NCI-H524 (cell line): Measurements from ENCODE around the gene PAMR1.

ENCODE experiments used
- DNase-seq, 2 experiments: peaks; one replicate each; lab custom pipeline; 2025; lab: John Stamatoyannopoulos, UW

The PAMR1 gene

DNA sequence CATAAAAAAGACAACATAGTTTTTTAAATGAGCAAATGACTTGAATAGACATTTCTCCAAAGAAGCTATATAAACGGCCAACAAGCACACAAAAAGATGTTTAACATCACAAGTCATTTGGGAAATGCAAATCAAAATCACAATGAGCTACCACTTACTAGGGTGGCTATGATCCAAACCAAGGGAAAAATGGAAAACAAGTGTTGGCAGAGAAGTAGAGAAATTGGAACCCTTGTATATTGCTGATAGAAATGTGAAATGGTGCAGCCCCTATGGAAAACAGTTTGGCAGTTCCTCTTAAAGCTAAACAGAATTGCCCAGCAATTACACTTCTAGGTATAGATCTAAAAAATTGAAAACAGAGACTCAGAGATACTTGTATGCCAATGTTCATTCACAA is 29.0 kb downstream of the PAMR1 start:
- no peak for DNase-seq

DNA sequence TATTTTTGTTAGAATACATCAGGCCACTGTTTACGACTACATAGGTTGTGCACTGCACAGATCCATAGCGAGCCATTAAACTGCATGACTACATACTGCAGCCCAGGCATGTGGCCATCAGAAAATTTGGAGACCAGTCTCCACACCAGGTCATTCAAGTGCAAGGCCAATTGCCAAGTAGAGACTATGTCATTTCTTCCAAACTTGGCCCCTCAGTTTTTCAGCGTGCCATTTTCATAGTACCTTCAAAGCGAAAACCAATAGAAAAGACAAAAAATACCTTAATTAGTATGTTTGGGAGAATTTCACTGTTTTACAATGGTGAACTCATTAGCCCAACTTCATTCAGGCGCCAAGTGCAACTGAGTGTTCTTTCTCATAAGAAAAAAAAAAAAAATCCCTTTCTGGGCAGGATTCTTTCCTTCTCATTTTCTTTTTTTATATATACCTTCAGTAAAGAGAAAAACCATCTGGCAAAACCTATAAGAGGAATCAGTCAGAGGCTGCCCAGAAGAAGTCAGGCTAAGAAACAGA is 30.4 kb downstream of the PAMR1 start:
- DNase-seq = no peak

- no peak for DNase-seq
These were observed 34.1 kb downstream of the PAMR1 start for GRCh38 chr11:35491231-35491871.

DNA sequence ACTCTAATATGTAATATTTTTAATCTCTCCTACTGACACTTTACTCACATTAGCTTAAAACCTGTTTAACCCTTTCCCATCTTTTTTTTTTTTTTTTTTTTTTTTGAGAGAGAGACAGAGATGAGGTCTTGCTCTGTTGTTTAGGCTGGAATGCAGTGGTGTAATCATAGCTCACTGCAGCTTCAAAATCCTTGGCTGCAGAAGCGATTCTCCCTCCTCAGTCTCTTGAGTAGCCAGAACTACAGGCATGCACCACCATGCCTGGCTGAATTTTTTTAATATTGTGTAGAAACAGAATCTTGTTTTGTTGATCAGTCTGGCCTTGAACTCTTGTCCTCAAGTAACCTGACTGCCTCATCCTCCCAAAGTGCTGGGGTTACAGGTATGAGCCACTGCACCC is 37.3 kb downstream of the PAMR1 start:
- no peak for DNase-seq

DNA sequence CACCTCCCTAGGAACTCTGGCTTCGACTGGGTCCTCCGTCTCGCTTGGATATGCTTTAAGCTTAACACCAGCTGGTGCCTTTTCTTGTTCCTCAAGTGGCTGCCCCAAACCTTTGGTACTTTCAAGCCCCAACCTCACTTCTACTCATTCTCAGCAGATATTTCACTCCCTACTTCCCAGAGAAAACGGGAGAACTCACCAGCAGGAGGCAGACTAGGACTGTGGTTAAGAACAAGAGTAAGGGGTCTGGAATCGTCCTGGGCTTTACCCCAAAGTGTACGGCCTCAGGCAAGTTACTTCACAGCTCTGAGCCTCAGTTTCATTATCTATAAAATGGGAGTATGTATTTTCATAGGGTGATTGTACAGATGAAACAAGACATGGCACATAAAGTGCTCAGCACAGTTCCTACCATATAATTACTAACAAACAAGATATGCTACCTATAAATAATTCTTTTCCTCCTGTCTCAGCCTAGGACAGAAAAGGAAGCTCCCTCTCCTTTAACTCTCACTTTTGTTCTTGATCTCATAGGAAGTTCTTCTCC is 37.8 kb downstream of the PAMR1 start:
- peak; percentile 72 to 84 for DNase-seq

DNA sequence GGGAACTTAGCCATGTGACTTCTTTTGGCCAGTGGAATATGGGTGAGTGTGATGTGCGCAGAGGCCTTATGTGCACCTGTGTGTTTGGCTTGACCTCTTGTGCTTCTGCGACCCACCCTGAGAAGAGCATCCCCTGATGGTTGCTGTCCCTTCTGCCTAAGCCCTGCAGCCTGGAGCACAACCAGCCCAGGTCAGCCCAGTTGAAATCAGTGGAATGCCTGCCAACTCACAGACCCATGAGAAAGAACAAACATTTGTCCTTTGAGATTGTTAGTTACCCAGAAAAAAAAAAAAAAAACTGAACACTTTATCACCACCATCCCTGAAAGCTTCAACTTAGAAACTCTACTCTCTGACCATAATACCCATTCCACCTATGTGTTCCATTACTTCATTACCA is 38.5 kb downstream of the PAMR1 start:
- no peak for DNase-seq

DNA sequence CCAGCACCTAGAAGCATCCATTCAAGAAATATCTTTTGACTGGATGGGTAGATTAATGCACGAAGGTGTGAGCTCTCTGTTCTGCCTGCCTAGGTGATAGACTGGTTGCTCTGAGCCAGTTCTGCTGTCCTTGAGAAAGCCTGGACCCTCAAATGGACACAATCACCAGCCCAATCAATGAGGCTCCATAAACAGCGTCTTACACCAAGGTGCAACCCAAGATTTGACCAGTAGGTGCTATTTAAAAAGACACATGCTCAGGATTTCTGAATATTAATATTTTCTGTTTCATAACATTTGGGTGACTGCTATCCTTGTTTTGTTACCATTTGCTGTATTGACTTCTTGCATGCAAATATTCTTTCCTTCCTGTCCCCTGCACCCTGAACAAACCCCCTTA is 39.0 kb downstream of the PAMR1 start:
- DNase-seq = no peak

GRCh38 chr11:35485656-35486322 is 39.6 kb downstream of the PAMR1 start:
- DNase-seq = peak; percentile 93 to 99

GRCh38 chr11:35484435-35484834 is 41.0 kb downstream of the PAMR1 start:
- peak in 1 of 2 experiments; percentile 39 for DNase-seq

GRCh38 chr11:35483131-35483820 is 42.1 kb downstream of the PAMR1 start:
- DNase-seq = no peak

DNA sequence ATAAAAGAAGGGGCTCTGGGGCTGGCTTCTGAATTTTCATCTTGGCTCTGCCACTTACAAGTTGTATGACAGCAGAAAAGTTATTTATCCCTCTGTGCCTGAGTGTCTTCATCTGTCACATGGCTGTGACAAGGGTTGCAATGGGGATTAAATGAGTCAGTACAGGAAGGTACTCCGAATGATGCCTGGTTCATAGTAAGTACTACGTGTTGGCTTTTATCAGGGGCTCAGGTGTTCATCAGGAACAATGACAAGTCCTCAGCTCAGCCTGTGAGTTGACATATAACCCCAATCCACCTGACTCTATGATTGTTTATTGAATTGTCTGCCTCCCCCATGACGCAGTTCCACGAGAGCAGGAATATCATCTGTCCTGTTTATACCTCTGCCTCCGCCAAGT is 45.7 kb downstream of the PAMR1 start:
- DNase-seq = peak in 1 of 2 experiments; percentile 10

DNA sequence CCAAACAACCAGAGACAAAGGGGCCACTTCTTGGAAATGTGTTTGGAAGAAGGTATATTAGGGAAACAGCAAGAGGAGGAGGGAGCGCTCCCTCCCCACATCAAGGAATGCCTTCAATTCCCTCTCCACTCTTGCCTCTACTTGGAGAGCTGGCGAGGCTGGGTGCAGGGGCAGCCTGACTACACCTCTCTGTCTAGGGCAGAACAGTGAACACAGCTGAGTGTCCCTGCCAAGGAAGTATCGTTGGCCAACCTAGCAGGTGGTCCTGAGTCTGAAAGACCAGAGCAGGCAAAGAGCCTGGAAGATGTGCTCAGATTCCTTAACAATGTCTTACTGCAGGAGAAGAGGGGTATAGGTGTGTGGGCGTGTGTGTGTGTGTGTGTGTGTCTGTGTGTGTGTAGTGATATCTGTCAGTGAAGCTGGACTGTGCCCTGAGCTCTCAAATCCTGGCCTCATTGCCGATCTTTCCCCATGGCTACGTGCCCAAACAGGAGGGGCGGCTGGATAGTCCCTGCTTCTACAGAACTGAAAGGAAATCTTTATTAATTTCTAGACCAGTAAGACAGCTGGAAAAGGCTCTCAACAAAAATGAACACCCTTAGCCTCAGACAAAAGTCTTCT is 46.8 kb downstream of the PAMR1 start:
- peak in 1 of 2 experiments; percentile 27 for DNase-seq

DNA sequence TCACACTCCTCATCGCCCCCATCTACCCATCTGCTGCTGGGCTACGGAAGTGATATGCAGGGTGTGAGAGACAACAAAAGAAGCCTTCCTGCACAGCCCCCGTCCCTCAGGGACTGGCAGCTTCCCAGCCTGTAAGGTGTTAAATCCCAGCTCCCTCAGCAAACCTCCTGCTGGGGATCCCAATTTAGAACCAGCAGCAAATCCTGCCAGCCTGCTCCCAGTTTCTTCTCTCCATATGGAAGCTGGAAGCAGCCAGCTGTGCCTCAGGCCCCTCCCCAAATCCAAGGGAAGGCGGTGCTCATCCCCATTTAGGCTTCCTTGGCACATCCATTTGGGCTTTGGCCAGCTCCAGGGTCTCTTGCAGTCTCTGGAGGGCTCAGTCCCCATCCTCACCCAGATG is 47.5 kb downstream of the PAMR1 start:
- DNase-seq = peak; percentile 81 to 92

- peak; percentile 62 to 89 for DNase-seq
These were observed 50.7 kb downstream of the PAMR1 start for GRCh38 chr11:35474688-35475087.

- no peak for DNase-seq
These were observed 51.5 kb downstream of the PAMR1 start for GRCh38 chr11:35473795-35474374.

- DNase-seq = no peak
These were observed 54.8 kb downstream of the PAMR1 start for GRCh38 chr11:35470616-35471015.

DNA sequence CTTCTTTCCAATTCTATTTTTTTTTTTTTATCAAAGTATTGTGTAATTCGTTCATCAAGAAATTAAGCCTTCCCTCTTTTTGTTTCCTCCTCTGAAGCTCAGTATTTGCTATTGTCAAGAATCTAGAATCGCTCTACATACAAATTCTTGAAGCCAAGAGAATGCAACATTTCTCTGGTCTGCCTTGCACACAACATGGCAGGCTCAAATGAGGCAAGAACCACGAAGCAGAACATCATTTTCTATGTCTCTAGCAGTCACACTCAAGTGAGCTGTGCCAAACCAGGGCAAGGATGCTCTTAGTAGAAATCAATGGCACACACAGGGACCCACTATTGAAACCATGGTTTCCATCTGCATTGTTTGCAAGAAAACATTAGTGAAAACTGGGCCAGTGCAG is 59.4 kb downstream of the PAMR1 start:
- DNase-seq = no peak

DNA sequence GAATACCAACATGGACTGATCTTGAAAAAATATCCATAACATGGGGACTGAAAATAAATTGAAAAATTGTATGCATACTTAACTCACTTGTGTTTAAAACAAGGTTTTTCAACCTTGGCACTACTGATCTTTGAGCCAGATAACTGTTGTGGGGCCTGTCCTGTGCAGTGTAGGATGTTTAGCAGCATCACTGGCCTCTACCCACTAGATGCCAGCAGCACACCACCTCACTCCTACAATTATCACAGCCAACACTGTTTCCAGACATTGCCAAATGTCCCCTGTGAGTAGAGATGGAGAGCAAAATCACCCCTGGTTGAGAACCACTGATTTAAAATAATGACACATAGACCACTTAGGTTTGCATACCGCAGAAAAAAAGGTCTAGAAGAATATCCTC is 61.1 kb downstream of the PAMR1 start:
- peak; percentile 7 to 66 for DNase-seq

- no peak for DNase-seq
These were observed 62.1 kb downstream of the PAMR1 start for GRCh38 chr11:35463331-35463751.

DNA sequence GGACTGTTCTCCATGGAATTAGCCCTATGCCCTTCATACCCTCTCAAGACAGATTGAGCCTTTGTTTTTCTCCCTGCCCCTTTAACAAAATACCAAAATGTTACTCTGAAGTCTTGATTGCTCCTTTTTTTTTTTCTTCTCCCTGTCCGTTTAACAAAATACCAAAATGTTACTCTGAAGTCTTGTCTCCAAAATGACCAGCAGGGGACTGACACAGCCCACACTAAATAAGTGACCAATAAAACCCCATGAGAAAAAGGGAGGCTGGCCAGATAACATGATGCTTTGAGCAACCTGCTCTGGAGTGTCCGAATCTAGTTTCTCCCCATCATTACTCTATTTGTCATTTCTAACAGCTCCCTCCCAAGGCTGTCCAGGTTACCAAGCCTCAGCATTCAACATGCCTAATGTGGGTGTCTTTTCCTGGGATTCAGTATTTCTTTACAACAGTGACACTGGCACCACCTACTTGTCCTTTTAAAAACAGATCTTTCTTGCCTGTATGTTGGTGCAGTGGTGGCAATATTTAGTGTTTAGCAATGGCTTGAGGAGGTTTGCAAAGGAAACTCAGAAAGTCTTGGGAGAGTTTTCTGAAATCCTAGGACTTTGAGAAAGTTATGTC is 63.4 kb downstream of the PAMR1 start:
- DNase-seq = peak in 1 of 2 experiments; percentile 33

DNA sequence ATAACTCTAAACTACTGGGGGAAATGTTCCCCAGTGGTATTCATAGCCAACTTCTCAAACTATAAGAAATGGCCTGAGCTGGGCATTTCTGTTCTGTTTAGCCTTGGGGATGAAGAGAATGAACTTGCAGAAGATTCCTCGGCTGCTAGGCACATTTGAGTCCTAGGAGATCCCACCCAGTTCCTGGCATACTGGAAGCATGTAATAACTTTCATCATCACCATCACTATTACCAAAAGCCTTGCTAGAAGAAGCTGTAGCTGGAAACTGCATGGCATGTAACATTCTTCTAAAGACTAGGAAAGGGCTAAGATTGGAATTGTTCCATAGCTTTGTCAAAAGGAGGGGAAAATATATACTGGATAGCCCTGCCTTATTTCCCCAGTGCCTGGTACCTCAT is 65.9 kb downstream of the PAMR1 start:
- DNase-seq = no peak
